ENCODE data around the gene DMAC2.

GRCh38 chr19:41426952-41427646 is 12.6 kb downstream of the DMAC2 start, which contains the start of gene B3GNT8:
- peak in 1 of 2 donors; percentile 78 for TF ChIP-seq EP300 (IDR thresholded peaks at IDR 0.05)
- TF ChIP-seq CTCF (IDR thresholded peaks at IDR 0.05): no peak
